ENCODE results near the gene GABBR2.

The GABBR2 gene

GRCh38 chr9:98374385-98375051 lies 334.2 kb downstream of the GABBR2 start:
- DNase-seq (ENCODE audit: low read depth in 4 of 4, low spot score in 1 of 4), result no peak

- no peak for DNase-seq (ENCODE audit: low read depth in 4 of 4, low spot score in 1 of 4)
Measured at GRCh38 chr9:98373609-98374008, 335.1 kb downstream of the GABBR2 start.

DNA sequence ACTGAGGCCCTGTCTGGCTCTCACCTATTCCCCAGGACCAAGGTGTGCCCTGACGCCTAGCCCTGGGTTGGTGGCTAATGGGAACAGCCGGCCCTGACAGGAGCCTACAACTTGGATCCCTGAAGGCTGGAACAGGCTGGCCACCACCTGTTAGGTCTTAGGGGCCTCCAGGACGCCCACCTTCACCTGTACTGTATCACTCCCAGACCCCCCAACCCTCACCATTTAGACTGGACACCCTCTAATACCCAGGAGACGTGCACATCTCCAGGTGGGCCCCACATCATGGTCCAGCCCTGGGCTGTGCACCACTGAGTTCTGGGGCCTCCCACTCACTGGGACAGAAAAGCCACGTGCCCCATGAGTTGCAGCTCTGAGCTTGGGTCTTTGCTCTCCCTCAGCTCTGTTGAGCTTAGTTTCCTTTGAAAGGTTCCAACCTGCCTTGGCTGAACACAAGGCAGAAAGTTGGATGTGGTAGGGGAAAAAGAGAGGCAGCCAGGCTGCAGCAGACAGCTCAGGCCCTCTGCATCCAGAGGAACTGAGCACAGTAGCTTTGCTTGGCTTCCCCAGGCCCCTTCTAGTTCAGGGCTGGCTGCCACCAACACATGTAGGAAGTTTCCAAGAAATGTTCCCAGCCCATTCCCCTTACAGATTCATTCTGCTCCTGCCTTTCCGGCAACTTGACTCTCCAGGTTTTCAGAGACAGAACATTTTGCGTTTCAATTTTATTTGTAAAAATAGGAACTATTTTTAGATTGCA lies 336.5 kb downstream of the GABBR2 start:
- DNase-seq (ENCODE audit: low read depth in 4 of 4, low spot score in 1 of 4), result no peak

DNA sequence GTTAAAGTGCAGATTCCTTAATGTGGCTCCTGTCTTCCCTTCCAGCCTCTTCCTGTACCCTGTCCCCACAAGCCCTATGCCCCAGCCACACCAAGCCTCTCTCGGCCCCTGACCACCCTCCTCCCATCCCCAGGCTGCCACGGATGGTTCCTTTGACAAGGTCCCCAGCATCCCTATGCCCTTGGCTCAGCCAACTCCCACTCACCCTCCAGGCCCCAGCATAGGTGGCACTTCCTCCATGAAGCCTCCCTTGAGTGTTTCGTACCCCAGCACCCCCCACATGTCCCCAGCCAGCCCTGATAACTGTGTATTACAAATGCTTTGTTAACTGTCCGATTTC lies 337.8 kb downstream of the GABBR2 start:
- no peak for DNase-seq (ENCODE audit: low read depth in 4 of 4, low spot score in 1 of 4)

DNA sequence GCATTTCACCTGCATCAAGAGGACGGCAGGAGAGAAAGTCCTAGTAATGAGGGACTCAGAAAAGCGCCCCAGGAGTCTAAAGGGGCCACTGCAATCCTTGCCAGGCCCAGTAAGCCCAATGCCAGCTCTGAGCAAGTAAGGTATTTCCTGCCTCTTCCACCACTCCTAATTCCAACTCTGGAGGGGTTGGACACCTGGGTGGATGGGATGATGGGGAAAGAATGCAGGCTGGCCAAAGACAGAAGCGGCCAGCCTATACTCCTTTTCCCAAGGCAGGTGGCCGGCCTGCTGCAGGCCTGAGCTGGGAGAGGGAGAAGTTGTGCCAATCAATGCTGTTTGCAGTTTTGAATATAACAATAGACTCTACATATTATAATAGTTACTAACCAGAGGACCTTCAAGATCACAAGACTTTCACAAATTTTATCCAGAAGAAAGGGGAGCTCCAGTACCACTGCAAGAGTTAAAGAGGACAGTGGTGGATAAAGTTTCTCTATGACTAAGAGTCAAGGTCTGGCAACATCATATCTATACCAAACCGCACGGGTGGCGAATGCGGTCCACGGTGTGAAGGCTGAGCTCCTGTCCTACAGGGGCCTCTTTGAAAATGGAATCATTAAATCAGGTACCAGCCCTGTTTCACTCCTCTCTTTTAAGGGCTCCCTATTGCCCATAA lies 338.3 kb downstream of the GABBR2 start:
- no peak for DNase-seq (ENCODE audit: low read depth in 4 of 4, low spot score in 1 of 4)

DNA sequence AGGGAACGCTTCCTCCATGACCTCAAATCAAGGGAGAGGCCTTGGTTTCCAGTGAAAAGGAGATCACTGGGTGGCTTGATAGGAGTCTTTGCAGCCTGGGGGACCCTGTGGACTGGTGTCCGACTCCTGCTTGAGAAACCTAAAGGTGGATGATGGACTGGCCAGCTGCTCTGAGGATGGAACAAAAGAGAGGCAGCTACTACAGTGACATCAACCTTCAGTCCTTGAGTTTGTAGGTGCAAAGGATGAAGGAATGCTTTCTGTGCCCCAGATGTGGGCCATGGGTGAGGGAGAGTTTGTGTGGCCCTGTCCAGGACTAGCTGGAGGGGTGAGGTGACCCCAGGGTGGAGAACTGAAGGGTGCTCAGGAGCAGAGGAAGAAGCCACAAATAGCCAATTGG lies 338.8 kb downstream of the GABBR2 start:
- no peak for DNase-seq (ENCODE audit: low read depth in 4 of 4, low spot score in 1 of 4)

DNA sequence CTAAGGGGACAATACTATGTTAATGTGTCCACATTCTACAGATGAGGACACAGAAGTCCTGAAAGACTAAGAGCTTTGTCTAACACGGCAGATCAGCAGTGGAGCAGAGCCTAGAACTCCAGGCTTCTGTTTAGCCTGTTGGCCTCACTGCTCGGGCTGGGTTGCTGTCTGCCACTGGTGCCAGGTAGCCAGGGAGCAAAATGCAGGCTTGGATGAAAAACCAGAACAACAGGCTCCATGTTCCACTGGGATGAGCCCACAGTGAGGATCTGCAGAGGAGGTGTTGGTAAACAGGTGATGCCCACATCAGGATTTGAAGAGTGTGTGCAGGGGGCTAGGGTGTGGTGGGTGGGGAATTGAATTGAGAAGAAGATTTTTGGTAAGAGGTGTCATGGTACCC lies 339.3 kb downstream of the GABBR2 start:
- no peak for DNase-seq (ENCODE audit: low read depth in 4 of 4, low spot score in 1 of 4)

DNA sequence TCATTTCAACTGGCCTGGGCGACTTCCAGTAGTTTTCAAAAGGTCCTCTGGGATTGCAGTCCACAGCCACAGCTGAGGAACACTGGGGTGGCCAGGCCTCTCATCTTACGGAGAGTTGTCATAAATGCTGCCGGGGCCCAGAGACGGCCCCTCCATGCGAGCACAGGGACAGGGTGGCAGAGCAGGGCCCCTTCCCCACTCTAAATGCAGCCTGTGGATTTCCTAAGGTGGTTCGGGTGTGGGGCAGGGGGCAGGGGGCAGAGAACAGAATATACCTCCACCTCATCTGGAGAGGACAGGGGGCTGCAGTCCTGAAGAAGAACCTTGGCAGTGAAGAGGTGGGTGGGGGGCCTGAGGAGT lies 339.7 kb downstream of the GABBR2 start:
- no peak for DNase-seq (ENCODE audit: low read depth in 4 of 4, low spot score in 1 of 4)

GRCh38 chr9:98368366-98369065 lies 340.2 kb downstream of the GABBR2 start:
- no peak for DNase-seq (ENCODE audit: low read depth in 4 of 4, low spot score in 1 of 4)

- DNase-seq (ENCODE audit: low read depth in 4 of 4, low spot score in 1 of 4), result no peak
Measured at GRCh38 chr9:98367923-98368322, 340.8 kb downstream of the GABBR2 start.

DNA sequence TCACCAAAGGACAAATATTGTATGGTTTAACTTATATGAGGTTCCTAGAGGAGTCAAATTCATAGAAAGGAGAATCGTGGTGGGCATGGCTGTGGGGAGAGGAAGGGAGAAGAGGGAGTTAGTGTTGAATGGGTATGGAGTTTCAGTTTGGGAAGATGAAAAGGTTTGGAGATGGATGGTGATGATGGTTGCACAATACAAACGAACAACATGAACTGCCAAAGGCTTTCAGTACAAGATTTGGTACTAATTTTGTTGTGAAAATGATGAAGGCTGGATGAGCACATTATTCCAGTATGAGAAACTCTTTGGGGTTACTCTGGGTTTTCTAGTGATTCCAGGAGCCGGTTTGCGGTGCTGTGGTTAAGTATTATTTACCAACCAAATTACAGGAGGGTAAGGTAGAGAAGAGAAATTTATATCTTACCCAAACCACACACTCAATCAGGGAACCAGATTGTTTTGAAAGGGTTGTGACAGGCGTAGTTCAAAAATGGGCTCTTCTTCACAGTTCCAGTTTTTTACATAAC lies 341.3 kb downstream of the GABBR2 start:
- no peak for DNase-seq (ENCODE audit: low read depth in 4 of 4, low spot score in 1 of 4)

- no peak for DNase-seq (ENCODE audit: low read depth in 4 of 4, low spot score in 1 of 4)
Measured at GRCh38 chr9:98365781-98366180, 343.0 kb downstream of the GABBR2 start.

DNA sequence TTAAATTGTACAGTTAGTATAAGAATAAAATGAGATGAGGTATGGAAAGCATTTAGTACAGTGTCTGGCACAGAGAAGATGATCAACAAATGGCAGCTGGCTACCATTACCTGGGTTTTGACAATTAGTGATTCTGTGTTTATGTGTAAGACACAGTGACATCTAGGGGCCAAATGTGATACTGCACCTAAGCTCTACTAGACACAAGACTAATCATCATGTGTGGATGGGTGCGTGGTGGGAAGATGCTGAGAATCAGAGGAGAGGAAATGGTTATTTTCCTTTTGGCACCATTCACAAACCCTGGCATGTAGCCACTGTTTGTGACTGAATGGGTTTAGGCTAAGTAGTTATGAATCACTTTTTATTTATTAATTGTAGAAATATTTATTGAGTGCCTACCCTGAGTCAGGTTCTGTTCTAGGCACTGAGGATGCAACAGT lies 343.5 kb downstream of the GABBR2 start:
- DNase-seq (ENCODE audit: low read depth in 4 of 4, low spot score in 1 of 4), result peak in 1 of 4 experiments; percentile 4

DNA sequence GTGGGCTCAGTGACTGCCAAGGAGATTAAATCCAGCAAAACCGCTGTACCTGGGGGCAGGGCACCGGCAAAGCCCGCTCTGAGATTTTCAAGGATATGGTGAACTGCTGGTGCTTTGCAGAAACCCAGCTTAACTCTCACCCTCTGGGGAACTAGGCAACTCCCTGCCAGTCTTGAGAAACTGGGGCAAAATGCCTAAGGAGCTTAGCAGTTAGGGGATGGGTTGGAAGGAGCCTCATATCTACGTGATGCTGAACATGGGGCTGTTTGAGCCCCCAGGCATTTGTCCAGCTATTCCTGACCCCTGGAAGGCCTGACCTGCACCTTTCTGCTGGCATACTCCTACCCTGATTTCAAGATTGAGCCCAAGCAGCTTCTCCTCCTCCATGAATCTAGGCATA lies 344.6 kb downstream of the GABBR2 start:
- no peak for DNase-seq (ENCODE audit: low read depth in 4 of 4, low spot score in 1 of 4)

- DNase-seq (ENCODE audit: low read depth in 4 of 4, low spot score in 1 of 4), result no peak
Measured at GRCh38 chr9:98363644-98364043, 345.1 kb downstream of the GABBR2 start.

DNA sequence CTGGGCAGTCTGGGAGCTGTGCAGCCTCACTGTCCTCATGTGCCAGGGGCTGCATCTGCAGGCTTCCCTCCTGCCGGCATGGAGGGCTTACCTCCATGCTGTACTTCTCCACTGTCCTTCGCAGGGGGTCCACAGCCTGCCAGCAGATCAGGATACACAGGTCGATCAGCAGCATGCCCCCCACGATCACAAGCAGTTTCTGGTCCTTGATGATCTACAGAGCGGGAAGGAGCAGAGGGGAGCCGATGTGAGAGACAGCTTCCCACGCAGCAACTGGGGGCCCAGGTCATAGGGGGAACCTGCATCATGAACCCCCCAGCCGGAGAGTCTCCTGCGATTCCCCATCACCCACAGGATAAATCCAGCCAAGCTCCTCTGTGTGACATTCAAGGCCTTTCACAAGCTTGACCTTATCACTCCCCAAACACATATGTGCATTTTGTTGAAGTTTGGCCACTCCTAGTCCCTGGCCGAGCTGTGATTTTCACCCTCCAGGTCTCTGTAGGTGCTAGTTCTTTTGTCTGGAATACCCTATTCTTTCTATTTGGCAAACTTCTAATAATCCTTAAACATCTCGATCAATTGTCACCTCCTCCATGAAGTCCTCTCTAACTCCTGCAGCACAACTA lies 346.0 kb downstream of the GABBR2 start:
- DNase-seq (ENCODE audit: low read depth in 4 of 4, low spot score in 1 of 4), result no peak

GRCh38 chr9:98361645-98362044 lies 347.1 kb downstream of the GABBR2 start:
- DNase-seq (ENCODE audit: low read depth in 4 of 4, low spot score in 1 of 4), result no peak

GRCh38 chr9:98360176-98360708 lies 348.5 kb downstream of the GABBR2 start:
- DNase-seq (ENCODE audit: low read depth in 4 of 4, low spot score in 1 of 4), result no peak

GRCh38 chr9:98359569-98359968 lies 349.2 kb downstream of the GABBR2 start:
- no peak for DNase-seq (ENCODE audit: low read depth in 4 of 4, low spot score in 1 of 4)

DNA sequence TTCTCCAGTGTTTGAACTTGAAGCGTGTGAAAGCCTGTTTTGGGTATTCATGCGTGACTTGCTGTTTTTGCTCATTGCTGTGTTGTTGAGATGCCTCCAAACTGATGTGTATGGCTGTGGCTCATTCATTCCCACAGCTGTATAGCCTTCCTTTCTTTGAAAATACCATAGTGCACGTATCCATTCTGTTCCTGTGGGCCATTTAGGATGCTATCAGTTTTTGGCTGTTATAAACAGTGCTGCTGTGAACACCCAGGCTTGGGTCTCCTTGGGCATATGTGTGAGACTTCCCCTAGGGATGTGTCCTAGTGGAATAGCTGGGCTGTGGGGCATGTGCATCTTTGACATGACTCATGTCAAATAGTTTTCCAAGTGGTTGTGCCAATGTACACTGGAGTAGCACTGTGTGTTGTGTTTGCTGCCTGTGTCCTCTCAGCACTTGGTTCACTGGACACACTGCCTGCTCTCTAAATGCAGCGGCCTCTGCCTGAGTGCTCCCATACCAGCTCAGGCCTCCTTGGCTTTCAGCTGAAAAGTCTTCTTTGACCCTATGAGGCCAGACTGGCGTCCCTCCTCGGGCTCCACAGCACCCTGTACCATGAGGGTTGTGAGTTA lies 350.7 kb downstream of the GABBR2 start:
- no peak for DNase-seq (ENCODE audit: low read depth in 4 of 4, low spot score in 1 of 4)
